ENCODE results near the gene ITGA1.

GRCh38 chr5:52989025-52989780, 201.5 kb downstream of the ITGA1 start, which contains the start of gene ITGA2:
- TF ChIP-seq CTCF (IDR thresholded peaks at IDR 0.05) = no peak
- TF ChIP-seq POLR2A (IDR thresholded peaks at IDR 0.05) = peak; percentile 19 to 46
